SKM-1 treated with dmso at 0.1 percent for 144 hours (cell line): ENCODE measurements around the gene DTNB.

ENCODE experiments used
- DNase-seq: peaks from one replicate; lab custom pipeline; 2025; ENCODE audit not compliant: unreplicated experiment; lab: John Stamatoyannopoulos, UW

The DTNB gene

DNA sequence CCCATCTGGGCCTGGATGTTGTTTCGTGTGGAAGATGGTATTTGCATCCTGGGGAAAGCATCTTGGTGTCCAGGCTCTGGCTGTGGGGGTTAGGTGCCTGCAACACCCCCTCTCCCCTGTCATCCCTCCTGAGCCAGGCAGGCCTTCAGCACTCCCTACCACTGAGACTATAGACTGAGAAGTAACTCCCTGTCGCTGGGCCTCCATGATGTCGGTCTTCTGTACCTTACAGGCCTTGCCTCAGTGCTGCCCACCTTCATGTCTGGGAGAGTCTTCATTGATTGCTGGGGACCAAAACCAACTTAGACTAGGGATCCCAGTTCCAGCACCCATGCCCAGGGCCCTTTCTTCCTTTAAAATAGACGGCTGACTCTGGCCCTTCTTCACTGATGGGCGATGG is 298.6 kb downstream of the DTNB start:
- no peak for DNase-seq

GRCh38 chr2:25374411-25374810 is 299.0 kb downstream of the DTNB start:
- DNase-seq = no peak

GRCh38 chr2:25373269-25373981 is 300.0 kb downstream of the DTNB start:
- DNase-seq = no peak

GRCh38 chr2:25372405-25373268 is 300.7 kb downstream of the DTNB start:
- DNase-seq = no peak

- no peak for DNase-seq
Measured at GRCh38 chr2:25371253-25372241, 301.8 kb downstream of the DTNB start.

DNA sequence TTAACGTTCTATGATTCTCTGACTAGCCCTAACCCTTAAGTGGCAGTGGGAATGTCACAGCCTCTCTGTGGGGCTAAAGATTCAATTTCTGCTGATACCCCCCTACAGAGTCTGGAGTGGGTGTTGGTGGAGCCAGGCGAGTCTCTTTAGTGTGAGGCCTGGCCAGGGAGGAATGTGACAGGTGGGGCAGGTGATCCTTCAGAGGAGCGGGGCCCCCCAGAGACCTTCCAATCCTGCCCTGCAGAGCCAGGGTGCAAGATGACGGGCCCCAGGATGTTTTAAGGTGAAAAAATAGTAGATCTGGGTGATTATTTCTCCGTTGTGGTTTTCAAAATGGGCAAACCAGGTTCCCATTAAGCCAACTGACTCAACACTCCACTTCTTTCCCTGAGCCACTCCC is 303.5 kb downstream of the DTNB start:
- no peak for DNase-seq

- DNase-seq = no peak
Measured at GRCh38 chr2:25369439-25369838, 303.9 kb downstream of the DTNB start.

GRCh38 chr2:25368660-25369059 is 304.7 kb downstream of the DTNB start:
- no peak for DNase-seq

DNA sequence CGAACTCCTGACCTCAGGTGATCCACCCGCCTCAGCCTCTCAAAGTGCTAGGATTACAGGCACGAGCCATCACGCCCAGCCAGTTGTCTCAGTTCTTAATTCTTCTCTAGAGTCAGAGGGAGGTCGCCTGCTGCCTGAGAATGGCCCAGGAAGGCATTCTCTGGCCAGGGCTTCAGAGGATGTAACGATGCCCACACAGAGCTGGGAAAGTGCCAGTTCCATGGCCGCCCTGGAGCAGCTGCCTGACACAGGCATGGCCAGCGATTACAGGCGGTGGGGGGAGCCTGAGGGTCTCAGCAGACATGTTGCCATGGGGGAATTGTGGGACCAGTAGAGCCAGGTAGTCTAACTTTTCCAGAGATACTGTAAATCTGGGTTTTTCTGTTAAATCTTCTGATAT is 306.1 kb downstream of the DTNB start:
- no peak for DNase-seq

DNA sequence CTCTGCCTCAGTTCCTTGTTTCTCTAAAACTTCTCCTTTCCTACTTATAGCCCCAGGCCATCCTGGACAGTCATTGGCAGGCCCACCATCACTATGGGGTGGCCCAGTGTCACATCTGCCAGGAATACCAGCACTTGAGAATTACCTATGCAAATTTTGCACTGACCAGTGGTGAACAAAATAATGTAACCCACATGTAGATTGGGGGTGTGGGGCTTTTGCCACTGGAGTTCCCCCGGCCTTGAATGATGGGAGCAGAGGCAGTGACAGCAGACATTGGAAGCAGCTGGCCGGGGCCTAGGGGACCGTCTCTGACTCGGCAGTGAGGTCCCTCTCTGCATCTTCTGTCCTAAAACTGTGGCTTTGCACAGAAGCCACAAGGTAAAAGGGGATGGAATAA is 306.7 kb downstream of the DTNB start:
- no peak for DNase-seq

GRCh38 chr2:25365241-25365640 is 308.1 kb downstream of the DTNB start:
- no peak for DNase-seq

GRCh38 chr2:25363733-25364132 is 309.6 kb downstream of the DTNB start:
- no peak for DNase-seq

DNA sequence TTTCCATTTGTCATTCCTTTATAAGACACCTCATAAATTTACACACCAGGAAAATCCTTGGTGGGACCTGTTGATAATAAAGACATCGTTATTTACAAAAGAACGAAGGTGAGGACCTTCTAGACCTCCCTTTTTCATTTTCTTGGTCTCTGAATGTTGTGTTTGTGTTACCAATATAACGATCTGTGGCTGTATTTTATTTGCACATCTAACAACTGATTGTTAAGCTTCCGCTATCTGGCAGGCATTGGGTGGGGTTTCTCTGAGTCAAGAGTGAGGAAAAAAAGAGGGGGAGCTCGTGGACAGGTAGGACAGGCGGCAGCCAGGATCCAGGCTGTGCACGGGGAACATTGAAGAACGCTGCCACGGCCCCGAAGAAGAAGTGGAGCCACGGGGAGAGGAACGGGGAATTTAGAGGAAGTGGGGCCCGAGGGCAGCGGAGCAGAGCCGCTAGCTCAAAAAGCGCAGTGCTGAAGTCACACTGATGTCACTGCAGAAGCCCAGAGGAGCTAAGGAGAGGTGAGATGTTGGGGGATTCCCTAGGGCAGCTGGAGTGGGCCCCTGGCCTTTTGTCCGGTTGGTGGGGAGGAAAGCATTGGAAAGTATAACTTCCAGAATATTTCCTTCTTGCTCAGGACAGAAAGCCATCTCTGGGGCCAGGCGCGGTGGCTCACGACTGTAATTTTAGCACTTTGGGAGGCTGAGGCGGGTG is 310.8 kb downstream of the DTNB start:
- peak; percentile 63 for DNase-seq

GRCh38 chr2:25362049-25362433 is 311.3 kb downstream of the DTNB start:
- DNase-seq = peak; percentile 92

- DNase-seq = no peak
Measured at GRCh38 chr2:25361261-25362048, 311.9 kb downstream of the DTNB start.

GRCh38 chr2:25358836-25359235 is 314.5 kb downstream of the DTNB start:
- DNase-seq = no peak

- DNase-seq = no peak
Measured at GRCh38 chr2:25358249-25358815, 315.0 kb downstream of the DTNB start.

DNA sequence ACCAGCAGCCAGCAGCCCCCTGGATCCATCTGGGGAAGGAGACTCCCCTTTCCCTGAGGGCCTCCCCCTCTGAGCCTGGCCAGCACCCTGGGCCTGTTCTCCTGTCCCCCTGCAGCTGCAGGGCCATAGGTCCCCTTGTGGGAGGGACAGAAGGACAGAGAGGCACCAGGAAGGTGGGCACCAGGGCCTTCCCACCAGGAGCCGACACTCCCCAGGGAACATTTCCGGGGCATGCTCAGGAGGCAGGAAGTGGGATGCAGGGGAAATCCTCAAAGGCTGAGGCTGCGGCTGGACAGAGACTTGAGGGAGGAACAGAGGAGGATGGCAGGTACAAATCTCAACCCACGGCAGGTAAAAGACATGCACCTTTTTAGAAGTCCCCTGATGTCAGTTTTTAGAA is 317.3 kb downstream of the DTNB start:
- DNase-seq = no peak

GRCh38 chr2:25355270-25355669 is 318.1 kb downstream of the DTNB start:
- no peak for DNase-seq

- DNase-seq = no peak
Measured at GRCh38 chr2:25354116-25354515, 319.3 kb downstream of the DTNB start.
